Stimulated activated CD4-positive, alpha-beta T cell treated with anti-CD3 and anti-CD28 coated beads, Interleukin-15, amount 100 ng/mL, for 48 hours (primary cell): ENCODE results near the gene MBD4.
"Not testable (repeated sequence)": the region's sequence is repeated elsewhere in the genome, so short reads cannot be mapped to it uniquely, and the experiment has no call there.

Source experiments
- DNase-seq, 2 donors: peaks; one replicate each; pipeline ENCODE4 v3.0.0-alpha.2; 2020; ENCODE audit warnings: low read depth in 2 of 2

MBD4 gene

GRCh38 chr3:129439817-129440617 lies at the start of gene MBD4, which contains the start of gene IFT122:
Gene MBD4, minus strand, starts transcription at chr3:129439948. Its CDS starts 115 bp downstream, at chr3:129439833.
Gene IFT122, plus strand, starts transcription at chr3:129440224. Its CDS starts 107 bp downstream, at chr3:129440331.
- peak; percentile 98 to 99 for DNase-seq

DNA sequence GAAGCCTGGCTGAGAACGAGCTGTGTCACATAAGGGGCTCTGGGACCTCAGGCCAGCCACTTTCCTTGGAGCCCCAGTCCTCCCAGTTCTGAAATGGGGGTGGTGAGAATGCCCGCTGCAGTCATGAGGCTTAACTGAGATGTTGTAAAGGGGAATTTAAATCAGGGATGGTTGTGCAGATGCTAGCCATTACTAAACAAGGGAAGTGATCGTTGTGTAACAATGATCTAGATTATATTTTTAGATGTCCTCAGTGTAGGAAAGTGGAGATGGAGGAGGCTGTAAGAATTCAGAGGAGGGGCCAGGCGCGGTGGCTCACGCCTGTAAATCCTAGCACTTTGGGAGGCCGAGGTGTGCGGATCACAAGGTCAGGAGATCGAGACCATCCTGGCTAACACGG lies 49.5 kb upstream of the MBD4 start:
- DNase-seq, result not testable (repeated sequence)

DNA sequence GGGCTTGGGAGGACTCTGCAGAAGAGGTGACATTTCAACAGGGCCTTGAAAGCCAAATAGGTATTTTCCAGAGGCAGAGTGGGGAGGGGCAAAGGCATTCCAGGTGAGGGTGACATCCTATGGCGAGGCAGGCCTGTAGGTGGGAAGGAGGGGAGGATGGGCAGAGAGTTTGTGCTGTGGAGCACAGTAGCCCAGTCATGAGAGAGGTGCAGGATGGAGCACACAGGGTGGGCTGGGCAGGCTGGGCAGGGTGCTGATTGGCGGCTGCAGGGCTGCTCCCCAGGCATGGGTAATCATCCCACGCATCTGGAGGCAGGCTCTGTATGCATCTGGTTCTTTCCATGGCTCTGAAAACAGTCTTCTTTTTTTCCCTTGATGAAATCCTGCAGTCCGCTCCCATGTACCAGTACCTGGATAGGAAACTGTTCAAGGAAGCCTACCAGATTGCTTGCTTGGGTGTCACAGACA lies 48.2 kb upstream of the MBD4 start:
- not testable (repeated sequence) for DNase-seq

- DNase-seq, result no peak
Measured at GRCh38 chr3:129487183-129487867, 47.6 kb upstream of the MBD4 start.

- DNase-seq, result no peak
Measured at GRCh38 chr3:129486664-129487035, 46.9 kb upstream of the MBD4 start.

DNA sequence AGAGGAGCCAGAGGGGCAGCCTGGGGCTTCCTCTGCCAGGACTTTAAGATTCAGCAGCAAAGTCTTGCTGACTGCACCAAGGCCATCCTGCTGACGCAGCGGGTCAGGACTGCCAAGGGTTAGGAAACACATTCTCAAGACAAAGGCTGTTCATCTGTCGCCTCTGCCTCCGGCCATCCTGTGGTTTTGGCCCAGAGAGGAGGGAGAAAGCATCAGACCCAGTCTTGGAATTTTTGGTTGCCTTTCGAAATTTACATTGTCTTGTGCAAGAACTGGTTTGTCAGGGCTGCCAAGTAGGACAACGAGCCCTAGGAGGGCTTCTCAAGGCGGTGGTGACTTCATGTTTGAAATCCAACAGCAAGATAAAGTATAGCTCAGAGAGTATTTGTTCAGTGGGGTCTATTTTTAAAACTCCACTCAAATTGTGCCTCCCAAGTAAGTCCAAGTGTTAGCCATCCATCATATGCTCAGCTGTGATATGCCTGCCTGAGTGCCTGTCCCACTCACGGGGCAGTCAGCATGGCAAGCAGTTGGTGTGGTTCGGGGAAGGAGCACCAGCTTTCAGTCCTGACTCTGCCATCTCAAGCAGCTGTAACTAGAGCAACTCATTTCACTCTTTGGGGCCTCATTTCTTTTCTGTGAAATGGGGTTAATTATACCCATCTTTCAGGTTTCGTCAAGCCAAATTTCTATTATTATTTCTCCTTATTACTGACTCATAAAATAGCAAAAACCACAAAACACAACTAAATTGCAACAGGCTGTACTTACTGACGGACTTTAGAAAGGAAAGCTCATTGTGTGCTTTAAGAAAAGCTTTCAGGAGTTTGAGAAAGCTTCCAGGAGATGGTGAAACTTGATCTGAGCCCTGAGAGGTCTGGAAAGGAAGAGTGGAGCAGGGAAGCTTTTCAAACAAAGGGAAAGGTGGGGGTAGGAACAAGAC lies 46.2 kb upstream of the MBD4 start:
- no peak for DNase-seq

- DNase-seq, result not testable (repeated sequence)
Measured at GRCh38 chr3:129485146-129485545, 45.4 kb upstream of the MBD4 start.

DNA sequence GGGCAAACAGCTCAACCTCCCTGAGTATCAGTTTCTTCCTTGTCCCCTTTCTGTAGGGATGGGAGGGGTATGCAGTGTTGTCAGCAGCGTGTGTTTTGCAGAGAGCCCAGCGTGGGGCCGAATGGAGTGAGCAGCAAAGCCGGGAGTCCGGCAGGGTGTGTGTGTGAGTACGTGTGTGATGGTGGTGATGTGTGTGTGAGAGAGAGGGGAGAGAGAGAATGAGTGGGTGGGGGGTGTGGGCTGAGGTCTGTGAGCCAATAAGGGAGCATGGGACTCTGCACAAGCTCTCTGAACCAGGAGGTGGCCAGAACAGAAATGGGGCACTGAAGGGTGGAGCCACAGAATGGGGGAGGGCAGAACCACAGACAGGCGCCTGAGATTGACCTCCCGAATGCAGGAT lies 44.1 kb upstream of the MBD4 start:
- no peak for DNase-seq

DNA sequence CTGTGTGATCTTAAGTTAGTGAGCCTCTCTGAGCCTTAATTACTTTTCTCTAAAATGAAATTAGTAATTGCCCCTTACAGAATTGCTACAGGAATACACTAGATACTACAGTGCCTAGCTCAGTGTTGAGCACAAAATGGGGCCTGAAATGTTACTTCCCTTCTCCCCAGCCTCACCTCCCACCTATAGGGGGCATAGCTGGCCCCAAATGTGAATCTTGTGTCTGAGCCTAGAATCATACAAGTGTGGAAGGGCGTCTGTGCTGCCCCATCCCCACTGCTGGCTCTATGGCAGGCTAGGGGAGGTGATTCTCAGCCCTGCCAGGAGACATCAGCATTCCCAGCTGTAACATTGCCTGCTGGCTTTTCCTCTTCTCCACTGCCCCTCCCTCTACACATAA lies 43.0 kb upstream of the MBD4 start:
- no peak for DNase-seq

- peak; percentile 27 to 31 for DNase-seq
Measured at GRCh38 chr3:129481766-129482332, 42.1 kb upstream of the MBD4 start.

DNA sequence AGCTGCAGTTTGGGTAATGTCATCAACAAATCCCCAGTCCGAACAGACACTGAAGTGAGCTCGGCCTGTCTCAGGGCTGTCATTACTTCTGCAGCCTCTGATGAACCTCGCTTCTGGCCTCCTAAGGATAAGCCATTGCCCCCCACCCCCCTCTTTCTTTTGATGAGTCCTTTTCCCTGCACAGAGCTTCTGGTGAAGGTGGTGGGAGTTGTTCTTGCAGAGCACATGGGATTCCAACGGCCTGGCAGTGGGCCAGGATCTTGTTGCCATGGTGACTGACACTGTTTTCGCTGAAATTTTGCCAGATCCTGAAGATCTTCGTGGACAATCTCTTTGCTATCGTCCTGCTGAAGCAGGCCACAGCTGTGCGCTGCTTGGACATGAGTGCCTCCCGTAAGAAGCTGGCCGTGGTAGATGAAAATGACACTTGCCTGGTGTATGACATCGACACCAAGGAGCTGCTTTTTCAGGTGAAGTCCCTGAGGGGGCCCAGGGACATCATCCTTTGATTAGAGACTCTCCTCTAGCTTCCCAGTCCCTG lies 41.5 kb upstream of the MBD4 start:
- DNase-seq, result not testable (repeated sequence)

- DNase-seq, result no peak
Measured at GRCh38 chr3:129476586-129476985, 36.8 kb upstream of the MBD4 start.

DNA sequence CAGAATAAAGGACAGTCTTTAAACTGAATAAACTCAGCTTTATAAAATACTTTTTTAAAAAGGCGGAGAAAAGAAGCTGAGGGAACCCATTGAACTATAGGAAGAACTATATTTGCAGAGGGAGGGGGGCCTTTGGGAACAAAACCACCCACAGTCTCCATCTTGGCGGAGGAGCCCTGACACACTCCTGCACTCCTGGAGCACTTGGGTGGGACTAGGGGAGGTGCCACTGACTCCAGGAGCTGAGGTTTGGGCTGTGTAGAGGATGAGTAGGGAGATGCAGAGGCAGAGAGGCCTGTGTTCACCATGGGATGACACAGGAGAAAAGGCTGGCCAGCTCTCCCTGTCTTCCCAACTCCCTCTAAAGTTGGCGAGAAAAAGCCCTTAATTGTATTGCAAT lies 36.1 kb upstream of the MBD4 start:
- DNase-seq, result no peak

DNA sequence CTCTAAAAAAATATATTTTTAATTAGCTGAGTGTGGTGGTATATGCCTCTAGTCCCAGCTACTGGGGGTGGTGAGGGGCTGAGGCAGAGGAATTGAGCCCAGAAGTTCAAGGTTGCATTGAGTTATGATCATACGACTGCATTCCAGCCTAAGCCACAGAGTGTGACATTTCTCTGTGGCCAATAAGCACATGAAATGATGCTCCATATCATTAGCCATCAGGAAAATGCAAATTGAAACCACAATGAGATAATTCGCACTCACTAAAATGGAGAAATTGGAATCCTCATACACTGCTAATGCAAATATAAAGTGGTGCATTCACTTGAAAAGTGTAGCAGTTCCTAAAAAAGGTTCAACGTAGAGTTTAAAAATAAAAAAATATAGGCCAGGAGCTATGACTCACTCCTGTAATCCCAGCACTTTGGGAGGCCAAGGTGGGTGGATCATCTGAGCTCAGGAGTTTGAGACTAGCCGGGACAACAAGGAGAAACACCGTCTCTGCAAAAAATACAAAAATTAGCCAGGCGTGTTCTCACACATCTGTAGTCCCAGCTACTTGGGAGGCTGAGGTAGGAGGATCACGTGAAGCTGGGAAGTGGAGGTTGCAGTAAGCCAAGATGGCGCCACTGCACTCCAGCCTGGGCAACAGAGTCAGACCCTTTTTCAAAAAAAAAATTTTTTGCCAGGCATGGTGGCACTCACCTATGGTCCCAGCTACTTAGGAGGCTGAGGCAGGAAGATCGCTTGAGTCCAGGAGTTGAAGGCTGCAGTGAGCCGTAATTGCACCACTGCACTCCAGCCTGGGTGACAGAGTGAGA lies 35.4 kb upstream of the MBD4 start:
- no peak for DNase-seq

- DNase-seq, result no peak
Measured at GRCh38 chr3:129473769-129474152, 34.0 kb upstream of the MBD4 start.

- DNase-seq, result no peak
Measured at GRCh38 chr3:129473067-129473768, 33.5 kb upstream of the MBD4 start.

DNA sequence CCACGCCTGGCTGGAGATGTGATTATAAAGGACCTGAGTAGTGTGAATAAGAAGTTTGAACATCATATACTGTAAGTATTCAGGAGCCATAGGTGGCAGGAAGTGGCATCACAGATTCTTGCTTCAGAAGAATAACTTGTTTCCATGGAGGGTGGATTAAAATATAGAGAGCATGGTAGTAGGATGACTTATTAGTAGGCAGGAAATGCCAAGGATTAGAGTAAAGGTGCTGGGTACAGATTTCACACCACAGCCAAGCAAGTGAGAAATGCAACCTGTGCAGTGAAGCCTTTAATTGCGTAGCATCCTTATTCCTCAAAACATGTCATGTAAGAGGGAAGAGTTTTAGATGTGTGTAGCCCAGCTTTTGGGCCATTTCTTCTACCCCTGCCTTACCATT lies 31.1 kb upstream of the MBD4 start:
- no peak for DNase-seq

- no peak for DNase-seq
Measured at GRCh38 chr3:129469026-129469425, 29.3 kb upstream of the MBD4 start.

DNA sequence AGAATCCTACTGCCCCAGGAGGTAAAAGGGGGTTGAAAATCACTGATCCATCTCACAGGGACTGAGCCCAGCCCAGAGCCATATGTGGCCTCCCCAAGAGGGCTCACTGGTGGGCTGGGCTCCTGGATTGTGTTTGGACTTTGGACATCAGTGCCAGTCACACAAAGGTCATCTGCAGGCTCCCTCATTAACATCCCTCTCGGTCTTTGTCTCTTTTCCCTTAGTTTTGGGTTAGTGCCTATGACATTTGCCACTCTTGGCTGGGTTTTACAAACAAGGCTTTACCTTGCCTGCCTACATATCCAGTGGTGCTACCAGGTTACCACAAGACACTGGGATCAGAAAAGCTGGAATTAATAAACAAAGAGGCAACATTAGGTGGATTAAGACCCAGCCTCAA lies 28.2 kb upstream of the MBD4 start:
- no peak for DNase-seq

DNA sequence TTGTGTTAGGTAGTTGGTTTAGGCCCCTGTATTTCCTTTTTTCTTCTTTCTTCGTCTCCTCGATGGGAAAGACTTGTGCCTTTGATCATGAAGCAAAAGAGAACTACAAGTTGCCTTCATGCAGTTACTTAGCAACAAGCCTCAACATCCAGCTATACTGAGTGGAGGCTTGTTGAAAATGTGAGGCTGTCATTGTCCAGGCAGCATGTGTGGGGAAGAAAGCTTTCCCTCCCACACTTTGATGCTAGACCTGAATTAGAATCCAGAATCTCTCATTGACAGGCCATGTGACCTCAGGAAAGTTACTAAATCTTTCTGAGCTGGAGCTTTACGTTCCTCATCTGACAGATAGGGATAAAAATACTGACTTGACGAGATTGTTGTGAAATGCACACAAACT lies 24.0 kb upstream of the MBD4 start:
- no peak for DNase-seq
